Brain microvascular endothelial cell (primary cell): Measurements from ENCODE around the gene MORF4L1.

ENCODE experiments used
- DNase-seq: peaks from one replicate; pipeline ENCODE4 v3.0.0-alpha.2; 2020
- H3K27ac ChIP-seq: fragments of 250-450 bp; sonication (Bioruptor Pico); 2 replicates; pipeline ENCODE4 v1.5.1; 2020; ENCODE audit warnings: mild to moderate bottlenecking, moderate library complexity
- H3K27me3 ChIP-seq: fragments of 250-450 bp; sonication (Bioruptor Pico); replicated peaks from 2 replicates; pipeline ENCODE4 v1.5.1; 2020; ENCODE audit warnings: mild to moderate bottlenecking
- H3K36me3 ChIP-seq: fragments of 250-450 bp; sonication (Bioruptor Pico); replicated peaks from 2 replicates; pipeline ENCODE4 v1.5.1; 2020; ENCODE audit warnings: mild to moderate bottlenecking
- H3K4me3 ChIP-seq: 2 replicates; pipeline ENCODE4 v1.5.1; 2011; ENCODE audit warnings: low read depth, mild to moderate bottlenecking, control low read depth, low read length, moderate library complexity
- CTCF ChIP-seq: IDR thresholded peaks from 2 replicates; pipeline ENCODE4 v1.5.1; 2011; ENCODE audit warnings: low read depth, mild to moderate bottlenecking, moderate library complexity, low read length, control low read depth, inconsistent platforms; ENCODE audit errors: missing control alignments
- in situ Hi-C: cut with HindIII; loops from 2 replicates; pipeline ENCODE4 v1.10.0; 2017; ENCODE audit warnings: low sequenced_read_pairs, low pct_ligation_motif_present

MORF4L1 gene

GRCh38 chr15:78906316-78906620, 33.6 kb downstream of the MORF4L1 start:
- Histone ChIP-seq H3K27ac (peak overlapping the region; percentile 68), H3K36me3 (peaks cover 63% of the 10 kb centered on the region), H3K27me3 (no peaks in the 10 kb centered on the region), H3K4me3 (no peak overlapping the region)
- peak; percentile 77 for DNase-seq
- in situ Hi-C loops, result no loop called here
- TF ChIP-seq CTCF, result no peak

GRCh38 chr15:78907577-78907976, 34.9 kb downstream of the MORF4L1 start:
- Histone ChIP-seq H3K36me3 (peaks cover 63% of the 10 kb centered on the region), H3K27me3 (no peaks in the 10 kb centered on the region), H3K27ac (no peak overlapping the region), H3K4me3 (no peak overlapping the region)
- DNase-seq, result no peak
- peak; percentile 39 for TF ChIP-seq CTCF
- in situ Hi-C loops, result no loop called here

- in situ Hi-C loops, result no loop called here
- DNase-seq, result no peak
- Histone ChIP-seq H3K36me3 (peaks cover 59% of the 10 kb centered on the region), H3K27me3 (no peaks in the 10 kb centered on the region), H3K27ac (no peak overlapping the region), H3K4me3 (no peak overlapping the region)
- TF ChIP-seq CTCF, result no peak
These were observed 36.5 kb downstream of the MORF4L1 start for GRCh38 chr15:78909160-78909695.

GRCh38 chr15:78909791-78910228, 37.1 kb downstream of the MORF4L1 start:
- Histone ChIP-seq H3K27ac (no peak overlapping the region), H3K36me3 (peaks cover 57% of the 10 kb centered on the region), H3K4me3 (no peak overlapping the region), H3K27me3 (no peaks in the 10 kb centered on the region)
- peak; percentile 80 for TF ChIP-seq CTCF
- DNase-seq, result peak; percentile 39
- in situ Hi-C loops, result no loop called here

- peaks cover 62% of the 10 kb centered on the region for H3K36me3 ChIP-seq
- TF ChIP-seq CTCF, result no peak
- DNase-seq, result no peak
- H3K27me3 ChIP-seq, result no peaks in the 10 kb centered on the region
- in situ Hi-C loops, result no loop called here
- H3K27ac ChIP-seq, result no peak overlapping the region
- no peak overlapping the region for H3K4me3 ChIP-seq
These were observed 37.6 kb downstream of the MORF4L1 start for GRCh38 chr15:78910271-78910670.

GRCh38 chr15:78912316-78912715, 39.6 kb downstream of the MORF4L1 start:
- in situ Hi-C loops, result no loop called here

More at GRCh38 chr15:78912316-78912715, 39.6 kb downstream of the MORF4L1 start:
- H3K27ac ChIP-seq, result no peak overlapping the region
- H3K27me3 ChIP-seq, result no peaks in the 10 kb centered on the region
- no peak overlapping the region for H3K4me3 ChIP-seq
- no peak for TF ChIP-seq CTCF
- H3K36me3 ChIP-seq, result peaks cover 57% of the 10 kb centered on the region
- DNase-seq, result no peak
